ENCODE results near the gene SEMA4B.

- TF ChIP-seq, protein P1, sequence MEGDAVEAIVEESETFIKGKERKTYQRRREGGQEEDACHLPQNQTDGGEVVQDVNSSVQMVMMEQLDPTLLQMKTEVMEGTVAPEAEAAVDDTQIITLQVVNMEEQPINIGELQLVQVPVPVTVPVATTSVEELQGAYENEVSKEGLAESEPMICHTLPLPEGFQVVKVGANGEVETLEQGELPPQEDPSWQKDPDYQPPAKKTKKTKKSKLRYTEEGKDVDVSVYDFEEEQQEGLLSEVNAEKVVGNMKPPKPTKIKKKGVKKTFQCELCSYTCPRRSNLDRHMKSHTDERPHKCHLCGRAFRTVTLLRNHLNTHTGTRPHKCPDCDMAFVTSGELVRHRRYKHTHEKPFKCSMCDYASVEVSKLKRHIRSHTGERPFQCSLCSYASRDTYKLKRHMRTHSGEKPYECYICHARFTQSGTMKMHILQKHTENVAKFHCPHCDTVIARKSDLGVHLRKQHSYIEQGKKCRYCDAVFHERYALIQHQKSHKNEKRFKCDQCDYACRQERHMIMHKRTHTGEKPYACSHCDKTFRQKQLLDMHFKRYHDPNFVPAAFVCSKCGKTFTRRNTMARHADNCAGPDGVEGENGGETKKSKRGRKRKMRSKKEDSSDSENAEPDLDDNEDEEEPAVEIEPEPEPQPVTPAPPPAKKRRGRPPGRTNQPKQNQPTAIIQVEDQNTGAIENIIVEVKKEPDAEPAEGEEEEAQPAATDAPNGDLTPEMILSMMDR (IDR thresholded peaks at IDR 0.05; ENCODE audit: low read depth, low read length): no peak
- no peak for TF ChIP-seq EZH2phosphoT487 (IDR thresholded peaks at IDR 0.05; ENCODE audit: low read depth)
Observed at GRCh38 chr15:90230071-90230494, 29.0 kb downstream of the SEMA4B start.

All from OCI-LY3 (cell line).